ENCODE measurements around the gene TFRC.

TFRC gene

DNA sequence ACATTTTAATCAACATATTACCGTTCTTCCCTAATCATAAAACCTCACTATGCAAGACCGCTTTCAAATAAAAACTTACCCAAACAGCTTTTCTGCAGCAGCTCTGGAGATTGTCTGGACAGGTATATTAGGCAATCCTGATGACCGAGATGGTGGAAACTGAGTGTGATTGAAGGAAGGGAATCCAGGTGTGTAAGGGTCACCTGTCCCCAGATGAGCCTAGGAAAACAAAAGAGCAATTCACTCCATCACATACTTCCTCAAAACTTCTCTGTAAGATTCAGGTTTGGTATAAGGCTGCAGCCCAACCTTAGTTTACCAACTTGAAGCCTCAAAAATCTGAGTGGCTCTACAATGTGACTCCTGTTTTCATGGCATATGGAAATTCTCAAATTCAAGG lies 14.5 kb downstream of the TFRC start:
- H2BK15ac ChIP-seq (replicated peaks; ENCODE audit: low read depth), result no peak overlapping the region
- H2BK5ac ChIP-seq (ENCODE audit: low read length), result no peak overlapping the region
- no peak overlapping the region for H3K27ac ChIP-seq (ENCODE audit: low read depth, low read length)
- no peak overlapping the region for H3K23ac ChIP-seq (ENCODE audit: low read length)
- H3K4me2 ChIP-seq (ENCODE audit: low read length), result no peak overlapping the region
- H3K4me3 ChIP-seq (ENCODE audit: low read length), result no peak overlapping the region
- H2AK5ac ChIP-seq (ENCODE audit: low read length), result no peak overlapping the region
- H3K36me3 ChIP-seq (ENCODE audit: control insufficient read depth, insufficient read depth, low read length), result peaks cover 15% of the 10 kb centered on the region
- no peak overlapping the region for H3K4ac ChIP-seq (ENCODE audit: low read depth, low read length)
- no peaks in the 10 kb centered on the region for H3K4me1 ChIP-seq (ENCODE audit: control insufficient read depth, low read depth, low read length)
- no peak for DNase-seq
- H4K5ac ChIP-seq (ENCODE audit: low read length), result no peak overlapping the region
- H3K18ac ChIP-seq (ENCODE audit: low read length), result no peak overlapping the region
- no peak overlapping the region for H2BK120ac ChIP-seq (ENCODE audit: low read depth, low read length)
- no peaks in the 10 kb centered on the region for H3K79me2 ChIP-seq (ENCODE audit: control insufficient read depth, insufficient read depth, low read length)
- H3K79me1 ChIP-seq (ENCODE audit: low read length), result no peaks in the 10 kb centered on the region
- WGBS (ENCODE audit: extremely low coverage, insufficient coverage, low lambda C conversion rate), result 100% methylated on average over 2 of the region's 3 CpGs
- no peak overlapping the region for H3K56ac ChIP-seq (ENCODE audit: low read length)
- no peak overlapping the region for H4K8ac ChIP-seq (ENCODE audit: low read depth, low read length)
- no peaks in the 10 kb centered on the region for H3K27me3 ChIP-seq (ENCODE audit: insufficient read depth, low read length, poor library complexity)
- no peak overlapping the region for H3K9ac ChIP-seq (ENCODE audit: low read length)

DNA sequence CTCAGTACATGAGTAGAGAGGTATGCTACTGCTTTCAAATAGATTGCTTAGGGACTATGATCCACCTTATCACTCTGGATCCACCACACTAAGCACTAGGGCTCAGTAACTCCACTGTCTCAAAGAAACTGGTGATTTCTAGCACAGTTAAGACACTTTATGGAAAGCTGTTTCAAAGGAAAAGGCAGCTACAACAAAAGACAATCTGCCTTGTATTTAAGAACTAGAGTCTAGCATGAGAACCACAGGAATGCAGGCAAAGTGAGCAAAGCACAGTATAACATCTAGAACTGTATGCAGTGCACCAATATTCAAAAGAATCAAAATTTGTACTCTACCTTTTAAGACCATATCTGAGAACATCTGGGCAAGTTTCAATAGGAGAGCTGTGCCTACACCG lies 17.9 kb downstream of the TFRC start:
- no peak overlapping the region for H3K56ac ChIP-seq (ENCODE audit: low read length)
- no peak overlapping the region for H4K8ac ChIP-seq (ENCODE audit: low read depth, low read length)
- no peak overlapping the region for H2BK15ac ChIP-seq (replicated peaks; ENCODE audit: low read depth)
- H3K79me2 ChIP-seq (ENCODE audit: control insufficient read depth, insufficient read depth, low read length), result no peaks in the 10 kb centered on the region
- H2BK120ac ChIP-seq (ENCODE audit: low read depth, low read length), result no peak overlapping the region
- no peak overlapping the region for H3K27ac ChIP-seq (ENCODE audit: low read depth, low read length)
- H3K23ac ChIP-seq (ENCODE audit: low read length), result no peak overlapping the region
- no peak overlapping the region for H2AK5ac ChIP-seq (ENCODE audit: low read length)
- H3K9ac ChIP-seq (ENCODE audit: low read length), result no peak overlapping the region
- peaks cover 19% of the 10 kb centered on the region for H3K36me3 ChIP-seq (ENCODE audit: control insufficient read depth, insufficient read depth, low read length)
- H4K5ac ChIP-seq (ENCODE audit: low read length), result no peak overlapping the region
- H3K4me1 ChIP-seq (ENCODE audit: control insufficient read depth, low read depth, low read length), result no peaks in the 10 kb centered on the region
- no peak overlapping the region for H3K4me2 ChIP-seq (ENCODE audit: low read length)
- no peaks in the 10 kb centered on the region for H3K27me3 ChIP-seq (ENCODE audit: insufficient read depth, low read length, poor library complexity)
- H2BK5ac ChIP-seq (ENCODE audit: low read length), result no peak overlapping the region
- no peak overlapping the region for H3K4ac ChIP-seq (ENCODE audit: low read depth, low read length)
- H3K4me3 ChIP-seq (ENCODE audit: low read length), result no peak overlapping the region
- no peak overlapping the region for H3K18ac ChIP-seq (ENCODE audit: low read length)
- no peak for DNase-seq
- WGBS (ENCODE audit: extremely low coverage, insufficient coverage, low lambda C conversion rate), result no CpG with 5 or more reads among the region's 1 CpG
- H3K79me1 ChIP-seq (ENCODE audit: low read length), result no peaks in the 10 kb centered on the region

GRCh38 chr3:196063456-196063855 lies 18.4 kb downstream of the TFRC start:
- Histone ChIP-seq H2BK15ac (replicated peaks; ENCODE audit: low read depth) (no peak overlapping the region), H2AK5ac (ENCODE audit: low read length) (no peak overlapping the region), H3K56ac (ENCODE audit: low read length) (no peak overlapping the region), H2BK120ac (ENCODE audit: low read depth, low read length) (no peak overlapping the region), H3K23ac (ENCODE audit: low read length) (no peak overlapping the region), H2BK5ac (ENCODE audit: low read length) (no peak overlapping the region), H3K79me2 (ENCODE audit: control insufficient read depth, insufficient read depth, low read length) (no peaks in the 10 kb centered on the region), H3K4ac (ENCODE audit: low read depth, low read length) (no peak overlapping the region), H3K27ac (ENCODE audit: low read depth, low read length) (no peak overlapping the region), H3K4me2 (ENCODE audit: low read length) (no peak overlapping the region), H3K4me3 (ENCODE audit: low read length) (no peak overlapping the region), H3K79me1 (ENCODE audit: low read length) (no peaks in the 10 kb centered on the region), H4K5ac (ENCODE audit: low read length) (no peak overlapping the region), H3K36me3 (ENCODE audit: control insufficient read depth, insufficient read depth, low read length) (peaks cover 19% of the 10 kb centered on the region), H3K18ac (ENCODE audit: low read length) (no peak overlapping the region), H4K8ac (ENCODE audit: low read depth, low read length) (no peak overlapping the region), H3K9ac (ENCODE audit: low read length) (no peak overlapping the region), H3K27me3 (ENCODE audit: insufficient read depth, low read length, poor library complexity) (no peaks in the 10 kb centered on the region), H3K4me1 (ENCODE audit: control insufficient read depth, low read depth, low read length) (no peaks in the 10 kb centered on the region)
- WGBS (ENCODE audit: extremely low coverage, insufficient coverage, low lambda C conversion rate), result no CpG with 5 or more reads among the region's 6 CpGs
- DNase-seq, result no peak

DNA sequence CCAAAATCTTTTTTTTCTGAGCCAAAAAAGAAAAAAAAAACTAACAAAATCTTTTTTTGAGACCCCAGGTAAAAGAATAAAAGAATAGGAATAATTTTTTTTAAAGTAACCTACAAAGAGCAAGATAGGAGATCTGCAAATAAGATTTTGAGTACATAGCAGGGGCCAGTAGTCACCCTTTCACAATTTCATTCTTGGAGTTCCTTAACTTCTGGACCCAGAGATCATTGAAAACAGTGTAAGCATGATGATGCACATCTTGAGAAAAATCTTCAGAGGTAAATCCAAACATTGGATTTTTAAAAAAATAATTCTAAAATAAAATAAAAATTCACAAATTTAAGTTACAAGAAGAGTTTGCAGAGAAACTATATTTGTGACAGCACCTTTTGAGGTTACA lies 18.8 kb downstream of the TFRC start:
- H4K8ac ChIP-seq (ENCODE audit: low read depth, low read length), result no peak overlapping the region

GRCh38 chr3:196060834-196061233 lies 21.1 kb downstream of the TFRC start:
- no peak overlapping the region for H3K4ac ChIP-seq (ENCODE audit: low read depth, low read length)
- no peak overlapping the region for H3K4me3 ChIP-seq (ENCODE audit: low read length)
- H3K4me2 ChIP-seq (ENCODE audit: low read length), result no peak overlapping the region
- no peak overlapping the region for H3K56ac ChIP-seq (ENCODE audit: low read length)
- H3K79me2 ChIP-seq (ENCODE audit: control insufficient read depth, insufficient read depth, low read length), result no peaks in the 10 kb centered on the region
- no peaks in the 10 kb centered on the region for H3K4me1 ChIP-seq (ENCODE audit: control insufficient read depth, low read depth, low read length)
- H2BK15ac ChIP-seq (replicated peaks; ENCODE audit: low read depth), result no peak overlapping the region
- no peak overlapping the region for H4K5ac ChIP-seq (ENCODE audit: low read length)
- no peak overlapping the region for H3K27ac ChIP-seq (ENCODE audit: low read depth, low read length)
- H3K27me3 ChIP-seq (ENCODE audit: insufficient read depth, low read length, poor library complexity), result no peaks in the 10 kb centered on the region
- no peak for DNase-seq
- no peak overlapping the region for H2BK120ac ChIP-seq (ENCODE audit: low read depth, low read length)
- H2AK5ac ChIP-seq (ENCODE audit: low read length), result no peak overlapping the region
- H3K9ac ChIP-seq (ENCODE audit: low read length), result no peak overlapping the region
- H3K18ac ChIP-seq (ENCODE audit: low read length), result no peak overlapping the region
- no peak overlapping the region for H3K23ac ChIP-seq (ENCODE audit: low read length)
- no peak overlapping the region for H4K8ac ChIP-seq (ENCODE audit: low read depth, low read length)
- no CpG with 5 or more reads among the region's 1 CpG for whole genome bisulfite sequencing (ENCODE audit: extremely low coverage, insufficient coverage, low lambda C conversion rate)
- no peak overlapping the region for H2BK5ac ChIP-seq (ENCODE audit: low read length)
- peaks cover 19% of the 10 kb centered on the region for H3K36me3 ChIP-seq (ENCODE audit: control insufficient read depth, insufficient read depth, low read length)
- H3K79me1 ChIP-seq (ENCODE audit: low read length), result no peaks in the 10 kb centered on the region

More for the DNA sequence above, 18.8 kb downstream of the TFRC start:
- no peak for DNase-seq
- Histone ChIP-seq H3K4ac (ENCODE audit: low read depth, low read length) (no peak overlapping the region), H3K36me3 (ENCODE audit: control insufficient read depth, insufficient read depth, low read length) (peaks cover 19% of the 10 kb centered on the region), H3K27ac (ENCODE audit: low read depth, low read length) (no peak overlapping the region), H2BK5ac (ENCODE audit: low read length) (no peak overlapping the region), H3K9ac (ENCODE audit: low read length) (no peak overlapping the region), H3K56ac (ENCODE audit: low read length) (no peak overlapping the region), H3K27me3 (ENCODE audit: insufficient read depth, low read length, poor library complexity) (no peaks in the 10 kb centered on the region), H4K5ac (ENCODE audit: low read length) (no peak overlapping the region), H3K23ac (ENCODE audit: low read length) (no peak overlapping the region), H3K79me2 (ENCODE audit: control insufficient read depth, insufficient read depth, low read length) (no peaks in the 10 kb centered on the region), H2BK120ac (ENCODE audit: low read depth, low read length) (no peak overlapping the region), H3K4me1 (ENCODE audit: control insufficient read depth, low read depth, low read length) (no peaks in the 10 kb centered on the region), H3K4me3 (ENCODE audit: low read length) (no peak overlapping the region), H3K79me1 (ENCODE audit: low read length) (no peaks in the 10 kb centered on the region), H2AK5ac (ENCODE audit: low read length) (no peak overlapping the region), H3K18ac (ENCODE audit: low read length) (no peak overlapping the region), H2BK15ac (replicated peaks; ENCODE audit: low read depth) (no peak overlapping the region), H3K4me2 (ENCODE audit: low read length) (no peak overlapping the region)

DNA sequence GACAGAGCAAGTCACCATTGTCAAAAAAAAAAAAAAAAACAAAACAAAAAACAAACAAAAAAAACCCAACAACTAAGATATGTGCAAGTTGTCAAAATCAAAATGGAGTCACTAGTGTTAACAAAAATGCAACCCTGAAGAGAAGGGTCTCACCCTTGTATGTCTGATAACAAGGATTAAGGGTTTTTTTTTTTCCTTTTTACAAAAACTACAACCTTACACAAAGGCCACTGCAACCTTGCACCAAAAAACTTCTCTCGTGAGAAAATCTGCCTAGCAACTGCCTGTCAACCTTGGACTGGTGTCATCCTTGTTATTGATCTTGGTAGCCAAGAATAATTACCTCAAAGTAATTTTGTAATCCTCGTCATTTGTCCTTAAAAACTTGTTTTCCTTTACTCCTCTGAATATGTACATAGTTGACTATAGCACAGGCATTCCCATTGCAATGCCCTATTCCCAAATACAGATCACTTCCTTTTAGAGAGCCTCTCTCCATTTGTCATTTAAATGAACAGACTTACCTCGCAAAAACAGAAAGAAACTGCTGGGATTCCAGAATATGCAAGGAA lies 24.0 kb downstream of the TFRC start:
- H2BK120ac ChIP-seq (ENCODE audit: low read depth, low read length), result no peak overlapping the region
- H3K27ac ChIP-seq (ENCODE audit: low read depth, low read length), result no peak overlapping the region
- no peaks in the 10 kb centered on the region for H3K79me2 ChIP-seq (ENCODE audit: control insufficient read depth, insufficient read depth, low read length)
- DNase-seq, result no peak
- no peak overlapping the region for H3K23ac ChIP-seq (ENCODE audit: low read length)
- no peaks in the 10 kb centered on the region for H3K27me3 ChIP-seq (ENCODE audit: insufficient read depth, low read length, poor library complexity)
- no peak overlapping the region for H3K18ac ChIP-seq (ENCODE audit: low read length)
- no peaks in the 10 kb centered on the region for H3K4me1 ChIP-seq (ENCODE audit: control insufficient read depth, low read depth, low read length)
- no peak overlapping the region for H2BK5ac ChIP-seq (ENCODE audit: low read length)
- H4K8ac ChIP-seq (ENCODE audit: low read depth, low read length), result no peak overlapping the region
- no peak overlapping the region for H2BK15ac ChIP-seq (replicated peaks; ENCODE audit: low read depth)
- H3K4me3 ChIP-seq (ENCODE audit: low read length), result no peak overlapping the region
- no peak overlapping the region for H2AK5ac ChIP-seq (ENCODE audit: low read length)
- H4K5ac ChIP-seq (ENCODE audit: low read length), result no peak overlapping the region
- H3K4ac ChIP-seq (ENCODE audit: low read depth, low read length), result no peak overlapping the region
- peaks cover 24% of the 10 kb centered on the region for H3K36me3 ChIP-seq (ENCODE audit: control insufficient read depth, insufficient read depth, low read length)
- WGBS (ENCODE audit: extremely low coverage, insufficient coverage, low lambda C conversion rate), result no CpG with 5 or more reads among the region's 3 CpGs
- no peak overlapping the region for H3K9ac ChIP-seq (ENCODE audit: low read length)
- H3K4me2 ChIP-seq (ENCODE audit: low read length), result no peak overlapping the region
- no peak overlapping the region for H3K56ac ChIP-seq (ENCODE audit: low read length)
- H3K79me1 ChIP-seq (ENCODE audit: low read length), result no peaks in the 10 kb centered on the region
